Endothelial cell of umbilical vein (primary cell): Measurements from ENCODE around the gene TULP4. TPM values are rescaled to one million over a fixed set of nuclear protein-coding genes. Genes with fewer than 3 reads are reported as not detected.

Source experiments
- BruUV-seq: library from RNA; stranded (reverse); fragments of 400-500 nt; replicated peaks from 2 replicates; lab custom pipeline; 2021; lab: Mats Ljungman, UMichigan
- CTCF ChIA-PET: fragments of 300-600, 350-600 bp; sonication (Branson Sonifier 250); formaldehyde crosslinking; loops from one replicate; lab custom pipeline; 2021; ENCODE audit warnings: antibody characterized with exemption, inconsistent platforms; lab: Charles Lee
- POLR2A ChIA-PET: fragments of 300-600, 350-600 bp; sonication (Branson Sonifier 250); formaldehyde crosslinking; loops from one replicate; lab custom pipeline; 2021; ENCODE audit warnings: antibody characterized with exemption, inconsistent platforms; lab: Charles Lee
- DNase-seq: peaks from one replicate; pipeline ENCODE4 v3.0.0-alpha.2; 2011; ENCODE audit warnings: low read depth, low spot score
- FAIRE-seq: peaks from 2 replicates; lab custom pipeline; 2011; peaks lifted over from hg19 to GRCh38; lab: Jason Lieb, UNC
- H2AFZ ChIP-seq: 2 replicates; pipeline ENCODE4 v1.6.0; 2012; ENCODE audit warnings: low read depth, low read length, control low read depth, inconsistent platforms
- H3K27ac ChIP-seq: 2 replicates; pipeline ENCODE4 v1.5.1; 2011; ENCODE audit warnings: low read depth, mild to moderate bottlenecking, control low read depth, low read length, moderate library complexity; ENCODE audit not compliant: insufficient read depth
- H3K27me3 ChIP-seq, 2 experiments: 2 replicates each; pipeline versions ENCODE4 v1.6.0 to v1.6.1; 2011; ENCODE audit warnings: low read length in 2 of 2, mixed read lengths in 1 of 2; ENCODE audit not compliant: control insufficient read depth in 2 of 2, insufficient read depth in 2 of 2
- H3K36me3 ChIP-seq, 2 experiments: 2 replicates in 1 of 2; 3 replicates in 1 of 2; pipeline ENCODE4 v1.5.1; 2011; ENCODE audit warnings: low read length in 2 of 2, mild to moderate bottlenecking in 1 of 2, moderate library complexity in 1 of 2; ENCODE audit not compliant: control insufficient read depth in 2 of 2, insufficient read depth in 2 of 2; ENCODE audit errors: extremely low read depth in 1 of 2
- H3K4me1 ChIP-seq: 3 replicates; pipeline ENCODE4 v1.5.1; 2011; ENCODE audit warnings: mild to moderate bottlenecking, low read length; ENCODE audit not compliant: control insufficient read depth, insufficient read depth; ENCODE audit errors: extremely low read depth
- H3K4me2 ChIP-seq: 2 replicates; pipeline ENCODE4 v1.6.1; 2011; ENCODE audit warnings: low read length, control low read depth, mixed read lengths; ENCODE audit not compliant: insufficient read depth
- H3K4me3 ChIP-seq, 3 experiments: fragments of 200-600 bp in 1 of 3; sonication (generic), shearing (Covaris generic) in 1 of 3; replicated peaks in 1 of 3; 2 replicates each; pipeline ENCODE4 v1.5.1; 2011 to 2016; ENCODE audit warnings: control low read depth in 3 of 3, low read length in 3 of 3, mild to moderate bottlenecking in 2 of 3, inconsistent platforms in 1 of 3, low read depth in 1 of 3, moderate library complexity in 1 of 3; ENCODE audit not compliant: insufficient read depth in 1 of 3
- H3K79me2 ChIP-seq: 2 replicates; pipeline ENCODE4 v1.6.0; 2012; ENCODE audit warnings: low read length, inconsistent platforms; ENCODE audit not compliant: control insufficient read depth, insufficient read depth
- H3K9ac ChIP-seq: replicated peaks from 2 replicates; pipeline ENCODE3; 2011; ENCODE audit warnings: low read length, control low read depth; ENCODE audit not compliant: insufficient read depth; ENCODE audit errors: extremely low read depth
- H3K9me1 ChIP-seq: replicated peaks from 3 replicates; pipeline ENCODE4 v1.6.0; 2011; ENCODE audit warnings: mild to moderate bottlenecking, low read length; ENCODE audit not compliant: control insufficient read depth, insufficient read depth; ENCODE audit errors: extremely low read depth
- H3K9me3 ChIP-seq: replicated peaks from 2 replicates; pipeline ENCODE4 v1.5.1; 2012; ENCODE audit warnings: low read length, inconsistent platforms; ENCODE audit not compliant: control insufficient read depth, insufficient read depth
- H4K20me1 ChIP-seq: replicated peaks from 2 replicates; pipeline ENCODE3; 2011; ENCODE audit warnings: mild to moderate bottlenecking, low read length; ENCODE audit not compliant: control insufficient read depth, insufficient read depth; ENCODE audit errors: extremely low read depth
- EZH2 ChIP-seq: IDR thresholded peaks from 2 replicates; pipeline ENCODE4 v1.6.1; 2012; ENCODE audit warnings: borderline replicate concordance, low read depth, mild to moderate bottlenecking, moderate library complexity, low read length, inconsistent platforms; ENCODE audit not compliant: severe bottlenecking
- FOS ChIP-seq: IDR thresholded peaks from 2 replicates; pipeline ENCODE4 v1.6.1; 2011; ENCODE audit warnings: mild to moderate bottlenecking, low read length, moderate library complexity, borderline replicate concordance; ENCODE audit not compliant: insufficient read depth
- GATA2 ChIP-seq: IDR thresholded peaks from 2 replicates; pipeline ENCODE4 v1.7.0; 2011; ENCODE audit warnings: low read depth, mild to moderate bottlenecking, moderate library complexity, mixed read lengths, low read length; ENCODE audit not compliant: insufficient read length, insufficient read depth
- JUN ChIP-seq: IDR thresholded peaks from 2 replicates; pipeline ENCODE4 v1.6.1; 2011; ENCODE audit warnings: borderline replicate concordance, low read depth; ENCODE audit not compliant: insufficient read length, insufficient read depth
- MAX ChIP-seq: IDR thresholded peaks from 2 replicates; pipeline ENCODE4 v1.6.1; 2011; ENCODE audit not compliant: insufficient read depth, insufficient read length
- MYC ChIP-seq: IDR thresholded peaks from one replicate; pipeline ENCODE4 v1.6.1; 2011; ENCODE audit warnings: mild to moderate bottlenecking, low read depth, low read length
- POLR2A ChIP-seq: IDR thresholded peaks from 2 replicates; pipeline ENCODE4 v1.6.1; 2012; ENCODE audit warnings: low read depth, mild to moderate bottlenecking, control low read depth, low read length
- POLR2AphosphoS5 ChIP-seq: IDR thresholded peaks from 2 replicates; pipeline ENCODE4 v1.6.1; 2012; ENCODE audit warnings: low read depth, mild to moderate bottlenecking, control low read depth, low read length, moderate library complexity; ENCODE audit not compliant: insufficient read depth
- dilution Hi-C: fragments of 300-500 bp; cut with MboI; formaldehyde crosslinking; loops from one replicate; pipeline ENCODE4 v1.15.0; 2019; ENCODE audit warnings: low sequenced_read_pairs; ENCODE audit not compliant: extremely low pct_ligation_motif_present
- intact Hi-C: fragments of 100-400 bp; cut with micrococcal nuclease; formaldehyde crosslinking; loops from one replicate; pipeline ENCODE4 v1.10.0; 2022
- polyA plus RNA-seq, 4 experiments: library from polyadenylated mRNA; depleted of rRNA in 3 of 4; stranded (reverse) in 3 of 4; unstranded in 1 of 4; fragments of >200 nt; gene quantifications; 2 replicates each; pipeline versions ENCODE4 v1.2.1 to v1.2.3, GENCODE V29; 2011 to 2012; ENCODE audit warnings: missing spikeins in 1 of 4
- total RNA-seq: library from RNA; stranded (reverse); gene quantifications from 2 replicates; pipeline ENCODE4 v1.2.3, GENCODE V29; 2021
- TF ChIP-seq, protein P1 (sequence below), 2 donors: IDR thresholded peaks; 1 replicate in 1 of 2; 2 replicates in 1 of 2; pipeline ENCODE4 v1.5.1; 2011; ENCODE audit warnings: low read length in 2 of 2, mild to moderate bottlenecking in 2 of 2, moderate library complexity in 2 of 2, control low read depth in 1 of 2, inconsistent platforms in 1 of 2, low read depth in 1 of 2; ENCODE audit not compliant: insufficient read depth in 1 of 2; ENCODE audit errors: extremely low read depth in 1 of 2

Gene TULP4
- total and polyA plus RNA-seq, 2 donors (not counting 3 experiments of a cell fraction or from before 2014, with no cell fraction given): 10.8 to 55.1 TPM

- peaks cover 8% of the 10 kb centered on the region for H3K4me1 ChIP-seq
- ChIA-PET CTCF (no interaction called here), POLR2A (no interaction called here)
- H3K27me3 ChIP-seq: no peaks in the 10 kb centered on the region
- H3K4me2 ChIP-seq: no peak overlapping the region
- no peaks in the 10 kb centered on the region for H4K20me1 ChIP-seq
- no peak overlapping the region for H3K4me3 ChIP-seq
- dilution Hi-C loops: no loop called here
- no peak overlapping the region for H3K27ac ChIP-seq
- no peaks in the 10 kb centered on the region for H3K79me2 ChIP-seq
- no peak for TF ChIP-seq MYC
- TF ChIP-seq GATA2: no peak
- no peak for TF ChIP-seq POLR2A
- no peak for TF ChIP-seq EZH2
- no peak for TF ChIP-seq FOS
- no peak for TF ChIP-seq JUN
- no peak for TF ChIP-seq MAX
- TF ChIP-seq, protein P1, sequence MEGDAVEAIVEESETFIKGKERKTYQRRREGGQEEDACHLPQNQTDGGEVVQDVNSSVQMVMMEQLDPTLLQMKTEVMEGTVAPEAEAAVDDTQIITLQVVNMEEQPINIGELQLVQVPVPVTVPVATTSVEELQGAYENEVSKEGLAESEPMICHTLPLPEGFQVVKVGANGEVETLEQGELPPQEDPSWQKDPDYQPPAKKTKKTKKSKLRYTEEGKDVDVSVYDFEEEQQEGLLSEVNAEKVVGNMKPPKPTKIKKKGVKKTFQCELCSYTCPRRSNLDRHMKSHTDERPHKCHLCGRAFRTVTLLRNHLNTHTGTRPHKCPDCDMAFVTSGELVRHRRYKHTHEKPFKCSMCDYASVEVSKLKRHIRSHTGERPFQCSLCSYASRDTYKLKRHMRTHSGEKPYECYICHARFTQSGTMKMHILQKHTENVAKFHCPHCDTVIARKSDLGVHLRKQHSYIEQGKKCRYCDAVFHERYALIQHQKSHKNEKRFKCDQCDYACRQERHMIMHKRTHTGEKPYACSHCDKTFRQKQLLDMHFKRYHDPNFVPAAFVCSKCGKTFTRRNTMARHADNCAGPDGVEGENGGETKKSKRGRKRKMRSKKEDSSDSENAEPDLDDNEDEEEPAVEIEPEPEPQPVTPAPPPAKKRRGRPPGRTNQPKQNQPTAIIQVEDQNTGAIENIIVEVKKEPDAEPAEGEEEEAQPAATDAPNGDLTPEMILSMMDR (IDR thresholded peaks at IDR 0.05; ENCODE audit: extremely low read depth in 1 of 2, insufficient read depth in 1 of 2, low read depth in 1 of 2, low read length in 2 of 2): no peak
- TF ChIP-seq POLR2AphosphoS5: no peak
- H2AFZ ChIP-seq: no peak overlapping the region
- H3K9ac ChIP-seq: no peak overlapping the region
- DNase-seq (no peak), FAIRE-seq (no peak)
- intact Hi-C loops: no loop called here
- no TSS peak for BruUV-seq
- H3K9me1 ChIP-seq: no peaks in the 10 kb centered on the region
- no peaks in the 10 kb centered on the region for H3K36me3 ChIP-seq
- H3K9me3 ChIP-seq: no peaks in the 10 kb centered on the region
Measured at GRCh38 chr6:158422629-158423238, 110.5 kb downstream of the TULP4 start.
